AG20443 (cell line): ENCODE data around the gene OR2Z1.
"Not testable (repeated sequence)": the region's sequence is repeated elsewhere in the genome, so short reads cannot be mapped to it uniquely, and the experiment has no call there.

Experiments
- DNase-seq: peaks from one replicate; pipeline ENCODE4 v3.0.0; 2012; ENCODE audit warnings: low spot score, mixed read lengths

Gene OR2Z1

GRCh38 chr19:8702350-8702749, 19.1 kb upstream of the OR2Z1 start:
- no peak for DNase-seq

DNA sequence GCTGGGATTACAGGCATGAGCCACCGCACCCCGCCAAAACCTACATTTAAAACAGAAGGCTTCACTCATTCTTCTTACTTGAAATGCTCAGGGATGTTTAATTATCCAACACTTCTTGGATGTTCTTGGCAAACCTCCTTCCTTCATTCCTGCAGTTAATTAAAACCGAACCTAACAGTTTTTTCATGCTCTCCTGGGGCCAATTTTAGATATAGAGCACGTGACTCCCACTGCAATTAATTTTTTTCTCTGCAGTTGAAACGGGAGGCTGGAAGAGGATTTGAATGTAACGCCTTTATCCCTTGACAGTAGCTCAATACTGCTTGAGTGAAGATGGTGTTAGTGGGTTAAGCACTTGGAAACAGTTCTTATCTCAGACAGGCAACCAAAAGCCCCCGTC, 18.2 kb upstream of the OR2Z1 start:
- DNase-seq: no peak

- DNase-seq: not testable (repeated sequence)
Measured at GRCh38 chr19:8705304-8705703, 16.1 kb upstream of the OR2Z1 start.

DNA sequence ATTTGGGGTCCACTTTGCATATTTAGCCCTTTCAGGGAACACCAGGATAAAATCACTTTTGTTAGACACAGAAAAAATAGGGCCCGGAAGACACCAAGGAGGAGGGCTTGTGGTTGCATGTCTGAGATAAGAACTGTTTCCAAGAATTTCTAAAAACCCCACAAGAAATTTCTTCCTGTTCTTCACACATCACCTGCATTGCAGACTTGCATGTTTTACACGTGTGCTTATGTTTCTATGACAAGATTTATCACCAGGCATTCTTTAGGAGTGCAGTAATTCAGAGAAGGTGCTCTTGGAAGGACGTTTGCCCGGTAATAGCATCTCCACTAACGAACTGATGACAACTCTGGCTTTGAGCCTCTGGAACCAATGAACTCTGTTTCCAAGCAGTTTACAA, 15.7 kb upstream of the OR2Z1 start:
- DNase-seq: no peak

- not testable (repeated sequence) for DNase-seq
Measured at GRCh38 chr19:8710337-8710736, 11.1 kb upstream of the OR2Z1 start.

DNA sequence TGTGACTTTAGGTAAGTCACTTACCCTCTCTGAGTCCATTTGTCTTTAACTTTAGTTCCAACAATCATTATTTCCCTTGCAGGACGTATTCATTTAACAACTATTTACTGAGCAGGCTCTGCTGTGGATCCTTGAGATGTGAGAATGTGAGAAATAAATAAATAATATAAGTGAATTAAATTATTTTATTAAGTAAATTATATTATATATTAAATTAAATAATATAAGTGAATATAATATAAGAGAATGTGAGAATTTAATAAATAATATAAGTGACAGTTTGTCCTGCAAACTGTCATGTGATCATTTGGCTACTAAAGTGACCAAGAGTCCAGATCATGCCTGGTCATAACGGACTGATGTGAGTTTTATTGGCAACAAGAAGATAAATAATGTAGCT, 598 bp downstream of the OR2Z1 start:
- no peak for DNase-seq

DNA sequence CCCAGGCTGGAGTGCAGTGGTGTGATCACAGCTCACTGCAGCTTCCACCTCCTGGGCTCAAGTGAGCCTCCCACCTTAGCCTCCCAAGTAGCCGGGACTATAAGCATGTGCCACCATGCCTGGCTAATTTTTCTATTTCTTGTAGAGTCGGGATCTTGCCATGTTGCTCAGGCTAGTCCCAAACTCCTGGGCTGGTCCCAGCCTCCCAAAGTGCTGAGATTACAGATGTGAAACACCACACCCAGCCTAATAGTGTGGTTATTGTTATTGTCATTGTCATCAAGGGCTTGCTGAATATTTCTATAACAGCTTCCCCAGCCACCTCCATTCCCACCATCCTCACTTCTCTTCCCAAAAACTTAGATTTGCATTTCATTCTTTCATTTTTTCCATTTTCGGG, 2.8 kb downstream of the OR2Z1 start:
- DNase-seq: no peak

- no peak for DNase-seq
Measured at GRCh38 chr19:8731428-8732169, 10.2 kb downstream of the OR2Z1 start.

GRCh38 chr19:8738377-8738776, 16.9 kb downstream of the OR2Z1 start:
- no peak for DNase-seq

DNA sequence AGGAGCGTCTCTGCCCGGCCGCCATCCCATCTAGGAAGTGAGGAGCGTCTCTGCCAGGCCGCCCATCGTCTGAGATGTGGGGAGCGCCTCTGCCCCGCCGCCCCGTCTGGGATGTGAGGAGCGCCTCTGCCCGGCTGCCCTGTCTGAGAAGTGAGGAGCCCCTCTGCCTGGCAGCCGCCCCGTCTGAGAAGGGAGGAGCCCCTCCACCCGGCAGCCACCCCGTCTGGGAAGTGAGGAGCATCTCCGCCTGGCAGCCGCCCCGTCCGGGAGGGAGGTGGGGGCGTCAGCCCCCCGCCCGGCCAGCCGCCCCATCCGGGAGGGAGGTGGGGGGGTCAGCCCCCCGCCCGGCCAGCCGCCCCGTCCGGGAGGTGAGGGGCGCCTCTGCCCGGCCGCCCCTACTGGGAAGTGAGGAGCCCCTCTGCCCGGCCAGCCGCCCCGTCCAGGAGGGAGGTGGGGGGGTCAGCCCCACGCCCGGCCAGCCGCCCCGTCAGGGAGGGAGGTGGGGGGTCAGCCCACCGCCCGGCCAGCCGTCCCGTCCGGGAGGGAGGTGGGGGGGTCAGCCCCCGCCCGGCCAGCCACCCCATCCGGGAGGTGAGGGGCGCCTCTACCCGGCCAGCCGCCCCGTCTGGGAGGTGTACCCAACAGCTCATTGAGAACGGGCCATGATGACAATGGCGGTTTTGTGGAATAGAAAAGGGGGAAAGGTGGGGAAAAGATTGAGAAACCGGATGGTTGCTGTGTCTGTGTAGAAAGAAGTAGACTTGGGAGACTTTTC, 18.0 kb downstream of the OR2Z1 start:
- not testable (repeated sequence) for DNase-seq

DNA sequence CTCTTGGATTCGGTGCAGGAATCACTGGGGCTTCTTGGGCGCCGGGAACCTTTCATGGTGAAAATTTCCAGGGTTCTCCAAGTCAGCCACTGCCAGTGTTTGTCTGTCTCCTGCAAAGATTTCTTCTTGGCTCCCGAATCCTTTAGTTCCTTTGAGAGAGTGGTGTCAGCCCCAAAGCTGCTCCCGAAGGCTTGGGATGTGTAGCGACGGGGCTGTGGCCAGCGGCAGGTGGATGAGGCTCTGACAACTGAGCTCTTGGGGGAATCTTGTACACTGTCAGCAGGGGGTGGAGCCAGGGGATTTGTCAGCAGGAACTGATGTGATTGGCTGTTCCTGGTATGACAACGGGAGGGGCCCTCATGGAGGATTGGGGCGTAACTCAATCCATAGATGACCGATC, 45.8 kb downstream of the OR2Z1 start:
- not testable (repeated sequence) for DNase-seq

GRCh38 chr19:8769265-8769664, 47.8 kb downstream of the OR2Z1 start:
- DNase-seq: not testable (repeated sequence)

GRCh38 chr19:8773587-8773986, 52.2 kb downstream of the OR2Z1 start:
- not testable (repeated sequence) for DNase-seq
